Measurements from ENCODE around the gene CASS4. TPM values are rescaled to one million over a fixed set of nuclear protein-coding genes. Genes with fewer than 3 reads are reported as not detected.

Gene CASS4
- total RNA-seq, 6 experiments from 2014 or later: 0.66 to 2.1 (median 0.83) TPM

DNA sequence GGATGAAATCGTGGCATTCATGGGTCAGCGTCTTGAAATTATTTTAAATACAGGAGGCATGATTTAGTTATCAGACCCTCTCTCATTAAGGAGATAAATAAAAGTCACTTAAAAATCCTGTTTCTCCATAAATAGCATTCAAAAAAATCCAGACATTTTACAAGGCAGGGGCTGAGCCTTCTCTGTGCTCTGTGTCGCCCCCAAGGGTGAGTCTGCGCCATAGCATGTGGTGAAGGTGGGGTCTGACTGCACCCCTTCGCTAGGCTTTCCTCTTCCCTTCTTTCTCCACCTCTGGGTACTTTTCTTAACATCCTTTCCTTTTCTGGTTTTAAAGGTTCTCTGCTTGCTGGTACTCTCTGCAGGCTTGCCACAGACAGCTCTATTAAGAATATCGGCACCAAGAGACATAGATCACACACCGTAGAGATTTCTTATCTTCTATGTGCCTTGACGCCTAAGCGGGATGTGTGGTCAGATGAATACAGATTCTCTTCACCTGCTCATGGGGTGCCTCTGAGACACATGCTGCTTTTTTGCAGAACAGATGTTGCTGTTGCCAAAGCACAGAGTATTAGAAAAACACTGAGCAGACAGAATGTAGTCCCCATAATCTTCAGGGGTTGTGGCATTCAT lies 92.4 kb downstream of the CASS4 start:
- ATAC-seq (peak in 2 of 4 donors; percentile 39 to 43), DNase-seq (no peak)
- Histone ChIP-seq H3K27me3 (no peaks in the 10 kb centered on the region), H3K27ac (no peak overlapping the region), H3K4me3 (no peak overlapping the region), H3K9me3 (no peaks in the 10 kb centered on the region), H3K4me1 (no peaks in the 10 kb centered on the region), H3K36me3 (peaks cover 0 to 2% (median 0%) of the 10 kb centered on the region in 4 donors)
- TF ChIP-seq, protein P1, sequence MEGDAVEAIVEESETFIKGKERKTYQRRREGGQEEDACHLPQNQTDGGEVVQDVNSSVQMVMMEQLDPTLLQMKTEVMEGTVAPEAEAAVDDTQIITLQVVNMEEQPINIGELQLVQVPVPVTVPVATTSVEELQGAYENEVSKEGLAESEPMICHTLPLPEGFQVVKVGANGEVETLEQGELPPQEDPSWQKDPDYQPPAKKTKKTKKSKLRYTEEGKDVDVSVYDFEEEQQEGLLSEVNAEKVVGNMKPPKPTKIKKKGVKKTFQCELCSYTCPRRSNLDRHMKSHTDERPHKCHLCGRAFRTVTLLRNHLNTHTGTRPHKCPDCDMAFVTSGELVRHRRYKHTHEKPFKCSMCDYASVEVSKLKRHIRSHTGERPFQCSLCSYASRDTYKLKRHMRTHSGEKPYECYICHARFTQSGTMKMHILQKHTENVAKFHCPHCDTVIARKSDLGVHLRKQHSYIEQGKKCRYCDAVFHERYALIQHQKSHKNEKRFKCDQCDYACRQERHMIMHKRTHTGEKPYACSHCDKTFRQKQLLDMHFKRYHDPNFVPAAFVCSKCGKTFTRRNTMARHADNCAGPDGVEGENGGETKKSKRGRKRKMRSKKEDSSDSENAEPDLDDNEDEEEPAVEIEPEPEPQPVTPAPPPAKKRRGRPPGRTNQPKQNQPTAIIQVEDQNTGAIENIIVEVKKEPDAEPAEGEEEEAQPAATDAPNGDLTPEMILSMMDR (IDR thresholded peaks at IDR 0.05): peak in 3 of 4 donors; percentile 23 to 28 (median 24)
- TF ChIP-seq POLR2A (IDR thresholded peaks at IDR 0.05): no peak
- WGBS (ENCODE audit: insufficient coverage, low coverage, low lambda C conversion rate, missing lambda C conversion rate): 71% methylated on average over 9 of the region's 9 CpGs
- intact Hi-C loops (cut with DNase I): no loop called here

DNA sequence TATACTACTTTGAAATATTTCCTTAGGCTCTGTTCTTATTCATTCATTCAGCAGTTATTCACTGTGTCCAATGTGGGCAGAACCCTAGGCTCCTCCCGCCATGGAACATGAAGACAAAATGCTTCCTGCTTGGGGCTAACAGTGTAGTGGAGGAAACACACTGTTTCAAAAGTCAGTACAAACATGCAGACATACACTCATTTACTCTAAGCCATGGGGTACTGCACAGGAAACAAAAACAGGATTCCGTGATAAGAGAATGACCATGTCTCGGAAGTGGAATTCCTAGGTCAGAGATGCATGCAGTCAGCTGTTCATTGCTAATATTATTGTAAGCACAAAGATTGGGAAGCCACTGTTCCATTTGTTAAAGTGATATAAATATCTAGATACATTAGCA lies 94.0 kb downstream of the CASS4 start:
- 46% methylated on average over 3 of the region's 3 CpGs for WGBS (ENCODE audit: insufficient coverage, low coverage, low lambda C conversion rate, missing lambda C conversion rate)
- DNase-seq (no peak), ATAC-seq (peak; percentile 65 to 93 (median 88))
- TF ChIP-seq, protein P1 (IDR thresholded peaks at IDR 0.05): no peak
- no peak for TF ChIP-seq POLR2A (IDR thresholded peaks at IDR 0.05)
- H3K27ac ChIP-seq: no peak overlapping the region
- H3K4me3 ChIP-seq: no peak overlapping the region
- no peaks in the 10 kb centered on the region for H3K36me3 ChIP-seq
- no peaks in the 10 kb centered on the region for H3K4me1 ChIP-seq
- intact Hi-C loops (cut with DNase I): no loop called here
- no peaks in the 10 kb centered on the region for H3K9me3 ChIP-seq
- no peaks in the 10 kb centered on the region for H3K27me3 ChIP-seq

Small RNAs within 50 kb of the gene (small RNA-seq; reads per million reads assigned to genes)
- gene RPL39P: 0 reads per million in 2 experiments

Other genes with a start within 250 kb of the CASS4 start
- not detected for gene MC3R, start 163.5 kb upstream of the CASS4 start, total RNA-seq
- 10 to 100 TPM; 31.6 to 66.5 (median 42.8) TPM for gene FAM210B, start 53.3 kb upstream of the CASS4 start, total RNA-seq
- 1 to 10 TPM; 1.5 to 7.4 (median 2.5) TPM for gene AURKA, start 20.0 kb upstream of the CASS4 start, total RNA-seq
- gene CSTF1, start 19.6 kb upstream of the CASS4 start, total RNA-seq: 10 to 100 TPM; 14.9 to 27.2 (median 16.6) TPM
- gene RTF2, start 56.4 kb downstream of the CASS4 start, total RNA-seq: 10 to 100 TPM; 29.9 to 40.1 (median 32.6) TPM
- gene FAM209A, start 112.5 kb downstream of the CASS4 start, total RNA-seq: under 1 TPM in 2 of 6 experiments, not detected in 4; 0.24 to 0.37 TPM
- gene FAM209B, start 121.0 kb downstream of the CASS4 start, total RNA-seq: under 1 TPM in 1 of 6 experiments, not detected in 5; 0.44 TPM
- gene TFAP2C, start 217.0 kb downstream of the CASS4 start, total RNA-seq: not detected

Measured in right lobe of liver (tissue), 6 donors.